ENCODE data around the gene CLGN. TPM values are rescaled to one million over a fixed set of nuclear protein-coding genes. Genes with fewer than 3 reads are reported as not detected.
"Not testable (repeated sequence)": the region's sequence is repeated elsewhere in the genome, so short reads cannot be mapped to it uniquely, and the experiment has no call there.

CLGN gene
- total RNA-seq, 6 experiments from 2014 or later = 0.06 to 0.57 (median 0.24) TPM

GRCh38 chr4:140439644-140440142, 12.2 kb upstream of the CLGN start:
- peaks cover 9% of the 10 kb centered on the region for H3K27me3 Mint-ChIP-seq (ENCODE audit: insufficient read depth)
- H3K36me3 Mint-ChIP-seq (ENCODE audit: low read depth) = no peaks in the 10 kb centered on the region
- no peak for DNase-seq
- no peaks in the 10 kb centered on the region for H3K4me1 Mint-ChIP-seq (ENCODE audit: low read depth)
- H3K9me3 Mint-ChIP-seq = no peaks in the 10 kb centered on the region
- H3K4me3 Mint-ChIP-seq = no peak overlapping the region
- no peak overlapping the region for H3K27ac Mint-ChIP-seq
- TF ChIP-seq, protein P1, sequence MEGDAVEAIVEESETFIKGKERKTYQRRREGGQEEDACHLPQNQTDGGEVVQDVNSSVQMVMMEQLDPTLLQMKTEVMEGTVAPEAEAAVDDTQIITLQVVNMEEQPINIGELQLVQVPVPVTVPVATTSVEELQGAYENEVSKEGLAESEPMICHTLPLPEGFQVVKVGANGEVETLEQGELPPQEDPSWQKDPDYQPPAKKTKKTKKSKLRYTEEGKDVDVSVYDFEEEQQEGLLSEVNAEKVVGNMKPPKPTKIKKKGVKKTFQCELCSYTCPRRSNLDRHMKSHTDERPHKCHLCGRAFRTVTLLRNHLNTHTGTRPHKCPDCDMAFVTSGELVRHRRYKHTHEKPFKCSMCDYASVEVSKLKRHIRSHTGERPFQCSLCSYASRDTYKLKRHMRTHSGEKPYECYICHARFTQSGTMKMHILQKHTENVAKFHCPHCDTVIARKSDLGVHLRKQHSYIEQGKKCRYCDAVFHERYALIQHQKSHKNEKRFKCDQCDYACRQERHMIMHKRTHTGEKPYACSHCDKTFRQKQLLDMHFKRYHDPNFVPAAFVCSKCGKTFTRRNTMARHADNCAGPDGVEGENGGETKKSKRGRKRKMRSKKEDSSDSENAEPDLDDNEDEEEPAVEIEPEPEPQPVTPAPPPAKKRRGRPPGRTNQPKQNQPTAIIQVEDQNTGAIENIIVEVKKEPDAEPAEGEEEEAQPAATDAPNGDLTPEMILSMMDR (IDR thresholded peaks at IDR 0.05) = no peak

- Mint-ChIP-seq H3K4me1 (ENCODE audit: low read depth) (peaks cover 15% of the 10 kb centered on the region), H3K27ac (no peak overlapping the region), H3K4me3 (peak overlapping the region; percentile 84), H3K9me3 (no peaks in the 10 kb centered on the region), H3K36me3 (ENCODE audit: low read depth) (no peaks in the 10 kb centered on the region), H3K27me3 (ENCODE audit: insufficient read depth) (peaks cover 51% of the 10 kb centered on the region)
- no peak for DNase-seq
- TF ChIP-seq, protein P1 (IDR thresholded peaks at IDR 0.05) = no peak
Measured at GRCh38 chr4:140427919-140428471, 547 bp upstream of the CLGN start.

DNA sequence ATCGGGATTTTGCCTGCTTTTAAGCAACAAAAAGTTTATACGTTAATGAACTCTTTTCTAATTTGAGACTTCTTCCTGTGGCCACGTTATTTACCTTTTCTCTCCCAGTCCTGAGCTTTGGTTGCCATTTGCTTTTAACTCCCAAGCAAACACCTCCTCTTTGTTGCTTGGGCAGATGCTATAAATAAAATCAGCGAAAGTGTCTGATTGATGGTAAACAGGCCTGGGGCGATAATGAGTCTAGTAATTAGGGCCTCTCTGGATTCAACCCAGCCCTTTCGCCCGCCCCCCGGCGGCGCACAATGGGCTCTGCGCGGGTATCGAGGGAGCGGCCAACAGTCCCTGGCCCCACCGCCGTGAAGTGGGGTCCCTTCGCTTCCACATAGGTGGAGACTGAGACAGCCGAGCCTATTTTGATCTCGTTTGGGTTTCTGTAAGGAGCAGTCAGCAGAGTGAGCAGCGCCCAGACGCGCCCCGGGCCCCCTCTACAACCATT, 790 bp downstream of the CLGN start:
- no peak for DNase-seq
- TF ChIP-seq, protein P1 (IDR thresholded peaks at IDR 0.05) = no peak
- Mint-ChIP-seq H3K27ac (no peak overlapping the region), H3K9me3 (no peaks in the 10 kb centered on the region), H3K4me1 (ENCODE audit: low read depth) (peaks cover 15% of the 10 kb centered on the region), H3K27me3 (ENCODE audit: insufficient read depth) (peaks cover 40% of the 10 kb centered on the region), H3K4me3 (peak overlapping the region; percentile 84), H3K36me3 (ENCODE audit: low read depth) (no peaks in the 10 kb centered on the region)

DNA sequence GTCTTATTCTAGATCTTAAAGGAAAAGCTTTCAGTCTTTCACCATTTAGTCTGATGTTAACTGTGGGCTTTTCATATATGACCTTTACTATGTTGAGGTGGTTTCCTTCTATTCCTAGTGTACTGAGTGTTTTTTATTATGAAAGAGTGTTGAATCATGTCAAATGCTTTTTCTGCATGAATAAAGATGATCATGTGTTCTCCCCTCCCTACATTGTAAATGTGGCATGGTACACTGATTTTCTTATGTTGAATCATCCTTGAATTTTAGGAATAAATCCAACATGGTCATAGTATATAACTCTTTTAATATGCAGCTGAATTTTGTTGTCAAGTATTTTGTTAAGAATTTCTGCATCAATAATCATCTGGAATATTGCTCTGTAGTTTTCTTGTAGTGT, 4.3 kb downstream of the CLGN start:
- no peak overlapping the region for H3K4me3 Mint-ChIP-seq
- peaks cover 15% of the 10 kb centered on the region for H3K4me1 Mint-ChIP-seq (ENCODE audit: low read depth)
- peaks cover 25% of the 10 kb centered on the region for H3K27me3 Mint-ChIP-seq (ENCODE audit: insufficient read depth)
- H3K27ac Mint-ChIP-seq = no peak overlapping the region
- TF ChIP-seq, protein P1 (IDR thresholded peaks at IDR 0.05) = no peak
- no peaks in the 10 kb centered on the region for H3K36me3 Mint-ChIP-seq (ENCODE audit: low read depth)
- DNase-seq = no peak
- H3K9me3 Mint-ChIP-seq = no peaks in the 10 kb centered on the region

- DNase-seq; H3K9me3 Mint-ChIP-seq; H3K36me3 Mint-ChIP-seq (ENCODE audit: low read depth); H3K27me3 Mint-ChIP-seq (ENCODE audit: insufficient read depth); H3K4me1 Mint-ChIP-seq (ENCODE audit: low read depth); H3K27ac Mint-ChIP-seq; H3K4me3 Mint-ChIP-seq: not testable (repeated sequence)
Measured at GRCh38 chr4:140413130-140413969, 14.1 kb downstream of the CLGN start.

DNA sequence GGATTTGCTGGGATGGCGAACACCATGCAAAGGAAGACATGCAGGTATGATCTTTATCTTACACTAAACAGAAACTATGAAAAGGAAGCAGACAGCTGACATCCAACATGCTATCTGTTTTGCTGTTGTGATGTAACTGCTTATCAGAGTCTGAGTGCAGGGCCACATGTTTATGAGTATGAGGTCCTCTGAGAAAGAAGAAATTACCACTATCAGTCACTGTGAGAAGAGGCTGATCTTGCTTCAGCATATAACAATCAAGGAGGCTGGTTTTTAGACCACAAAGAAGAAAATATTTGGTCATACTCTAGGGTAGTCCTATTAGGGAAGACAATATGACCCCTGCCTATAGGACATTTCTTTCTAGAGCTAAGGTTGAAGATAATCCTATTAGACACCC, 18.5 kb downstream of the CLGN start:
- Mint-ChIP-seq H3K27me3 (ENCODE audit: insufficient read depth) (peaks cover 3% of the 10 kb centered on the region), H3K27ac (no peak overlapping the region), H3K9me3 (no peaks in the 10 kb centered on the region), H3K36me3 (ENCODE audit: low read depth) (no peaks in the 10 kb centered on the region), H3K4me3 (no peak overlapping the region), H3K4me1 (ENCODE audit: low read depth) (no peaks in the 10 kb centered on the region)
- TF ChIP-seq, protein P1 (IDR thresholded peaks at IDR 0.05) = no peak
- no peak for DNase-seq

All from HFFc6 (cell line).